A549 (cell line): Measurements from ENCODE around the gene CLCN7.

Source experiments
- CEBPB ChIP-seq, 2 experiments: fragments of >200 bp in 1 of 2; sonication (Bioruptor Twin) in 1 of 2; formaldehyde crosslinking in 1 of 2; IDR thresholded peaks; 2 replicates each; pipeline ENCODE4 v1.6.1; 2012 to 2016
- CTCF ChIP-seq: fragments of >200 bp; sonication (Bioruptor Twin); formaldehyde crosslinking; IDR thresholded peaks from 3 replicates; pipeline ENCODE4 v1.5.1; 2016
- EP300 ChIP-seq, 2 experiments: fragments of >200 bp; sonication (Bioruptor Twin); formaldehyde crosslinking; IDR thresholded peaks; 2 replicates in 1 of 2; 3 replicates in 1 of 2; pipeline ENCODE4 v1.6.1; 2016 to 2017
- FOSL2 ChIP-seq, 2 experiments: fragments of 450-650 bp in 1 of 2; fragments of >200 bp in 1 of 2; sonication (Bioruptor Twin) in 1 of 2; formaldehyde crosslinking; IDR thresholded peaks; 2 replicates each; pipeline versions ENCODE4 v1.5.0 to v1.6.1; 2016 to 2020; ENCODE audit warnings: mild to moderate bottlenecking in 1 of 2, moderate library complexity in 1 of 2
- POLR2A ChIP-seq: IDR thresholded peaks from 2 replicates; pipeline ENCODE4 v1.6.1; 2012; ENCODE audit warnings: mild to moderate bottlenecking, low read length
- RCOR1 ChIP-seq: fragments of 150-350 bp; IDR thresholded peaks from 2 replicates; pipeline ENCODE4 v1.6.1; 2014; ENCODE audit warnings: antibody characterized with exemption, low read length, low read depth

DNA sequence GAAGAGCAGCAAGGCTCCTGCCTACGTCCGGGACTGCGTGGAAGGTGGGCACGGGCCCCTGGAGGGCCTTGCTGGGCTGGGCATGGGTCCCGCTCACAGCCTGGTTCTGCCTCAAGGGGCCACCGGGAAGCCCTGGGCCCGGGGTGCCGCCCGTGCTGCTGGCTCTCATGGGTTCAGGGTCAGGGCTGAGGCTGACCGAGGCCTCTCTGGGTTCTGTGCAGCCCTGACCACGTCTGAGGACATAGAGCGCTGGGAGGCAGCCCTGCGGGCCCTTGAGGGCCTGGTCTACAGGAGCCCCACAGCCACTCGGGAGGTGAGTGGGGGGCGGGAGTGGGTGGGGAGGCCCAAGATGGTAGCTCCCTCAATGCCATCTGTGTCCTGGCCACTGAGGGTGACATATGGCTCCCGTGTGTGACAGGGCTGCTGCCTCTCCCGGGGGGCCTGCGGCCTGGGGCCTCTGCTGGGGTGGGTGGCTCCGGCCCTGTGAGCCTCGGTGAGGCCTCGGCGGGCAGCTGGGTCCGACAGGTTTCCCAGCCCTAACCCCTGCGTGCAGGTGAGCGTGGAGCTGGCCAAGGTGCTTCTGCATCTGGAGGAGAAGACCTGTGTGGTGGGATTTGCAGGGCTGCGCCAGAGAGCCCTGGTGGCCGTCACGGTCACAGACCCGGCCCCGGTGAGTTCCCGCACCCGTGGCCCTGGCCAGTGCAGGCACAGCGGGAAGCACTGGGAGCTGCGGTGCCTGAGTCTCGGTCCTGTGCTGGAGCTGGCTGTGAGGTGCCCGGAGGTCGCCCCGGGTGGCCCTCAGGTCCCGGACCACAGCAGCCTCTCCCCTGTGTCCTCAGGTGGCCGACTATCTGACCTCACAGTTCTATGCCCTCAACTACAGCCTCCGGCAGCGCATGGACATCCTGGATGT lies 27.5 kb upstream of the CLCN7 start:
- no peak for TF ChIP-seq POLR2A
- TF ChIP-seq EP300 (IDR thresholded peaks at IDR 0.05) = no peak
- no peak for TF ChIP-seq CTCF
- no peak for TF ChIP-seq FOSL2 (IDR thresholded peaks at IDR 0.05)
- TF ChIP-seq FOSL2 (CRISPR knock-in tag; IDR thresholded peaks at IDR 0.05) = no peak
- TF ChIP-seq RCOR1 = no peak
- TF ChIP-seq CEBPB (IDR thresholded peaks at IDR 0.05) = no peak
